ENCODE results near the gene AMOTL1.
"Not testable (repeated sequence)": the region's sequence is repeated elsewhere in the genome, so short reads cannot be mapped to it uniquely, and the experiment has no call there.

AMOTL1 gene

DNA sequence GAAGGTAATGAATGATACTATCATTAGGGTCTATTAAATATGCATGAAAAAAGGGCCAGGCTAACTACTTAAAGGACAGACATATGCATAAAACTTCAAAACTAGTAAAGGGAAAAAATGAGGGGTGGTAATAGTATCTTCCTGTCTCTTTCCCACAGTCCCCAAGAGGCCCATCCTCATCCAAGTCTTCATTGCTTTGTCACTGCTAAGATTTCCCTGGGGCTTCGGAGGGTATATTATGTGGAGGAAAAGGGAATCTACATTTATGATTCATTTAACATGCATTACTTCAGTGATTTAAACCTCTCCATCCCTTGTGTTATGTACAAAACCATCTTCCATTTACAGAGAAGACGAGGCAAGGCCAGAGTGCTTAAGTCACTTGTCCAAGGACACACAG, 139.1 kb downstream of the AMOTL1 start:
- no peak for TF ChIP-seq CTCF (IDR thresholded peaks at IDR 0.05; ENCODE audit: control insufficient read depth, insufficient read depth, low read depth, low read length, missing control alignments)
- no peak for DNase-seq (ENCODE audit: low read depth)
- no peak overlapping the region for H3K4me3 ChIP-seq (ENCODE audit: control insufficient read depth, low read depth, low read length)

- no peak for TF ChIP-seq CTCF (IDR thresholded peaks at IDR 0.05; ENCODE audit: control insufficient read depth, insufficient read depth, low read depth, low read length, missing control alignments)
- DNase-seq (ENCODE audit: low read depth) = no peak
- H3K4me3 ChIP-seq (ENCODE audit: control insufficient read depth, low read depth, low read length) = no peak overlapping the region
Measured at GRCh38 chr11:94909371-94909820, 141.2 kb downstream of the AMOTL1 start.

GRCh38 chr11:94910270-94910669, 142.1 kb downstream of the AMOTL1 start:
- DNase-seq (ENCODE audit: low read depth) = no peak
- TF ChIP-seq CTCF (IDR thresholded peaks at IDR 0.05; ENCODE audit: control insufficient read depth, insufficient read depth, low read depth, low read length, missing control alignments) = no peak

DNA sequence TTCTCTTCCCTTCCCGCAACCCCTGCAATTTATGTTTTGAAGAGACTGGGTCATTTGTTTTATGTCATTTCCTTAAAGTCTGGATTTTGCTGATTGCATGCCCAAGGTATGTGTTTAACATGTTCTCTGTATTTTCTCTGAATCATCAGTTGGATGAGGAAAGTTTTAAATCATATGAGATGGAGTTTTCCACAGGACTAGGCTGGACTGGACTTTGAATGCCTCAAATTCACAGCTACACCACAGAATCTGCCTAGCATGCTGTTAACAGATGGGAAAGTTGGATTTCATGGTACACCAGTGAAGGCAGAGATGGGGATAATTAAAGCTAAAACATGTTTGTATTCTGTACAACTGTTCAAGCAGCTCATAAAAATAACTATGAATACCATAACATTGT, 142.6 kb downstream of the AMOTL1 start:
- DNase-seq (ENCODE audit: low read depth) = peak; percentile 73
- no peak overlapping the region for H3K4me3 ChIP-seq (ENCODE audit: control insufficient read depth, low read depth, low read length)
- no peak for TF ChIP-seq CTCF (IDR thresholded peaks at IDR 0.05; ENCODE audit: control insufficient read depth, insufficient read depth, low read depth, low read length, missing control alignments)

More at GRCh38 chr11:94910270-94910669, 142.1 kb downstream of the AMOTL1 start:
- H3K4me3 ChIP-seq (ENCODE audit: control insufficient read depth, low read depth, low read length) = no peak overlapping the region

DNA sequence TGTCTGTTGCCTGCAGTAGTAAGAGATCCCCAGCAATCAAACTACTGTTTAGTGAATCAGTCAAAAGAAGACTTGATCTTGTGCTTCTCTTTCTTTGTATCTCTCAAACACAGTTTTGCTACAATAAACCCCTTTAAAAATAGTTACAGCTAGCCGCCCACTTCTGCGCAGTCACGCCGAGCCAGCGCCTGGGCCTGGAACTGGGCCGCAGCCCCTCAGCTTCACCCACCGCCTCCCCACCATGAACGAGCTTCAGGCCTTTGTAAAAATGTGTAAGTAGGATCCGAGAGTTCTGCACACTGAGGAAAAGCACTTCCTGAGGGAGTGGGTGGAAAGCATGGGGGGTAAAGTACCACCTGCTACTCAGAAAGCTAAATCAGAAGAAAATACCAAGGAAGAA, 144.7 kb downstream of the AMOTL1 start:
- DNase-seq (ENCODE audit: low read depth) = no peak
- no peak overlapping the region for H3K4me3 ChIP-seq (ENCODE audit: control insufficient read depth, low read depth, low read length)
- TF ChIP-seq CTCF (IDR thresholded peaks at IDR 0.05; ENCODE audit: control insufficient read depth, insufficient read depth, low read depth, low read length, missing control alignments) = no peak

DNA sequence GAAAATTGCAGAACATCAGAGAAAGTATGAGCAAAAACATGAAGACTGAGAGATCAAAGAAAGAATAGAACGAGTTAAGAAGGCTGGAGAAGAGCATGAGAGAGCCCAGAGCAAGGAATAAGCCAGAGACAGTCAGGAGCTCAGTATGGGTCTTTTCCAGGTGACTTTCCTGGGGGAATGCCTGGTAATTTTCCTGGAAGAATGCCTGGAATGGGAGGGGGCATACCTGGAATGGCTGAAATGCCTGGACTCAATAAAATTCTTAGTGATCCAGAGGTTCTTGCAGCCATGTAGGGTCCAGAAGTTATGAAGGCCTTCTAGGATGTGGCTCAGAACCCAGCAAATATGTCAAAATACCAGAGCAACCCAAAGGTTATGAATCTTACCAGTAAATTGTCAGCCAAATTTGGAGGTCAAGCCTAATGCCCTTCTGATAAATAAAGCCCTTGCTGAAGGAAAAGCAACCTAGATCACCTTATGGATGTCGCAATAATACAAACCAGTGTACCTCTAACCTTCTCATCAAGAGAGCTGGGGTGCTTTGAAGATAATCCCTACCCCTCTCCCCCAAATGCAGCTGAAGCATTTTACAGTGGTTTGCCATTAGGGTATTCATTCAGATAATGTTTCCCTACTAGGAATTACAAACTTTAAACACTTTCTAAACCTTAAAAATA, 145.7 kb downstream of the AMOTL1 start:
- H3K4me3 ChIP-seq (ENCODE audit: control insufficient read depth, low read depth, low read length) = not testable (repeated sequence)

GRCh38 chr11:94920311-94920710, 152.2 kb downstream of the AMOTL1 start:
- H3K4me3 ChIP-seq (ENCODE audit: control insufficient read depth, low read depth, low read length) = no peak overlapping the region
- TF ChIP-seq CTCF (IDR thresholded peaks at IDR 0.05; ENCODE audit: control insufficient read depth, insufficient read depth, low read depth, low read length, missing control alignments) = no peak
- DNase-seq (ENCODE audit: low read depth) = no peak

More for the DNA sequence above, 145.7 kb downstream of the AMOTL1 start:
- not testable (repeated sequence) for DNase-seq (ENCODE audit: low read depth)
